SK-N-SH (cell line): Measurements from ENCODE around the gene TRIM38.

Experiments
- CTCF ChIP-seq: fragments of 200-600 bp; sonication (generic); IDR thresholded peaks from 2 replicates; pipeline ENCODE4 v1.6.1; 2017; ENCODE audit warnings: antibody characterized with exemption, mild to moderate bottlenecking, moderate library complexity
- GATA2 ChIP-seq: sonication (generic); formaldehyde crosslinking; IDR thresholded peaks from 2 replicates; pipeline ENCODE4 v1.5.0; 2020; ENCODE audit warnings: mild to moderate bottlenecking, missing genetic modification reagents
- MAX ChIP-seq: IDR thresholded peaks from 2 replicates; pipeline ENCODE4 v1.4.0; 2012; ENCODE audit warnings: low read depth
- TEAD4 ChIP-seq: IDR thresholded peaks from 2 replicates; pipeline ENCODE4 v1.4.0; 2012; ENCODE audit warnings: mild to moderate bottlenecking, borderline replicate concordance; ENCODE audit not compliant: insufficient read depth

GRCh38 chr6:26029570-26029856 is 66.9 kb downstream of the TRIM38 start:
- TF ChIP-seq CTCF (no peak), MAX (no peak), GATA2 (no peak), TEAD4 (no peak)
